Measurements from ENCODE around the gene NLK.

NLK gene

DNA sequence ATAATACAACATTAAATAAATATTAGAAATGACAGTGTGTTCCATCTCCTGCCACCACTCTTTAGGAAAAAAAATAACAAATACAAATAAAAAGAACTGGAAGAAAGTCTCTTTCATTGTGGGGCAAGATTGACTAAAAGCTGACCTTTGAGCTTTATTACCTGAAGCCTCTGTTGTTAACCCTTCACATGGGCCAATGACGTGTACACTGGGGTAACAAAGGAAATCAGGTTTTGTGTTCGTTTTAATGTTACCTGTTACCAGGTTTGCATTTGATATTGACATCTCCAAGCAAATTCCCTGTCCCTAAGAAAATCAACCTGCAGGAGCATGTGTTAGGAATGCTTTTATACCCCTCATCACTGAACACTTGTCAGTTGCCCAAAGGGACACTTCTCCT is 39.0 kb downstream of the NLK start:
- Histone ChIP-seq H3K36me3 (ENCODE audit: insufficient read depth, low read length) (peaks cover 5% of the 10 kb centered on the region; the same call in 1 of the 2 replicates), H3K79me2 (ENCODE audit: insufficient read depth, low read length) (peaks cover 95% of the 10 kb centered on the region)

DNA sequence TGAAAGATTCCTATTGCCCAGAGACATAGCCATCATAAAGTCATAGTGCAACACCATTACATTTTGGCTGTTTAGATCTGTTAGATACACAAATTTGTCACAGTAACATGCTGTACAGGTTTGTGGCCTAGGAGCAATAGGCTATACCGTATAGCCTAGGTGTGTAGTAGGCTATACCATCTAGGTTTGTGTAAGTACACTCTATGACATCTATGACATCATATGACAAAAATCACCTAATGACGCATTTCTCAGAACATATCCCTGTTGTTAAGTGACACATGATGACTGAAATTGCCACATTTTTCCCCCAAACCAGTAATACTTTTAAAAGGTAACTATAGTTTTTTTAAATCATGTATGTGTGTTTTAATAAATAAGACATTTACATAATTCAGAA is 43.3 kb downstream of the NLK start:
- Histone ChIP-seq H3F3A (ENCODE audit: low read depth) (no peaks in the 10 kb centered on the region), H3K9ac (ENCODE audit: low read depth, low read length, poor library complexity, severe bottlenecking) (no peak overlapping the region), H3K9me2 (replicated peaks; ENCODE audit: low read depth, low read length) (no peaks in the 10 kb centered on the region), H4K20me1 (ENCODE audit: insufficient read depth, low read length, poor library complexity, severe bottlenecking) (peaks cover 19% of the 10 kb centered on the region), H3K4me3 (ENCODE audit: low read length, poor library complexity, severe bottlenecking) (no peak overlapping the region), H3K9me3 (ENCODE audit: insufficient read depth, low read depth, low read length) (no peaks in the 10 kb centered on the region), H3K36me3 (ENCODE audit: insufficient read depth, low read length) (no peaks in the 10 kb centered on the region), H3K79me2 (ENCODE audit: insufficient read depth, low read length) (peaks cover 92% of the 10 kb centered on the region), H3K4me2 (ENCODE audit: low read depth, low read length, poor library complexity, severe bottlenecking) (no peak overlapping the region), H2AFZ (ENCODE audit: low read length) (no peak overlapping the region), H3K4me1 (ENCODE audit: insufficient read depth, low read length, poor library complexity, severe bottlenecking) (peaks cover 12% of the 10 kb centered on the region), H3K27me3 (ENCODE audit: insufficient read depth, low read length, poor library complexity, severe bottlenecking) (no peaks in the 10 kb centered on the region)
- TF ChIP-seq EZH2phosphoT487 (IDR thresholded peaks at IDR 0.05; ENCODE audit: borderline replicate concordance): no peak
- TF ChIP-seq, protein P1, sequence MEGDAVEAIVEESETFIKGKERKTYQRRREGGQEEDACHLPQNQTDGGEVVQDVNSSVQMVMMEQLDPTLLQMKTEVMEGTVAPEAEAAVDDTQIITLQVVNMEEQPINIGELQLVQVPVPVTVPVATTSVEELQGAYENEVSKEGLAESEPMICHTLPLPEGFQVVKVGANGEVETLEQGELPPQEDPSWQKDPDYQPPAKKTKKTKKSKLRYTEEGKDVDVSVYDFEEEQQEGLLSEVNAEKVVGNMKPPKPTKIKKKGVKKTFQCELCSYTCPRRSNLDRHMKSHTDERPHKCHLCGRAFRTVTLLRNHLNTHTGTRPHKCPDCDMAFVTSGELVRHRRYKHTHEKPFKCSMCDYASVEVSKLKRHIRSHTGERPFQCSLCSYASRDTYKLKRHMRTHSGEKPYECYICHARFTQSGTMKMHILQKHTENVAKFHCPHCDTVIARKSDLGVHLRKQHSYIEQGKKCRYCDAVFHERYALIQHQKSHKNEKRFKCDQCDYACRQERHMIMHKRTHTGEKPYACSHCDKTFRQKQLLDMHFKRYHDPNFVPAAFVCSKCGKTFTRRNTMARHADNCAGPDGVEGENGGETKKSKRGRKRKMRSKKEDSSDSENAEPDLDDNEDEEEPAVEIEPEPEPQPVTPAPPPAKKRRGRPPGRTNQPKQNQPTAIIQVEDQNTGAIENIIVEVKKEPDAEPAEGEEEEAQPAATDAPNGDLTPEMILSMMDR (conservative IDR thresholded peaks at IDR 0.05; ENCODE audit: low read length): no peak

More for the DNA sequence above, 39.0 kb downstream of the NLK start:
- H3K4me1 ChIP-seq (ENCODE audit: insufficient read depth, low read length, poor library complexity, severe bottlenecking): peaks cover 10% of the 10 kb centered on the region
- no peaks in the 10 kb centered on the region for H3K9me2 ChIP-seq (replicated peaks; ENCODE audit: low read depth, low read length)
- H3K4me2 ChIP-seq (ENCODE audit: low read depth, low read length, poor library complexity, severe bottlenecking): no peak overlapping the region
- TF ChIP-seq, protein P1 (conservative IDR thresholded peaks at IDR 0.05; ENCODE audit: low read length): no peak
- TF ChIP-seq EZH2phosphoT487 (IDR thresholded peaks at IDR 0.05; ENCODE audit: borderline replicate concordance): no peak
- no peaks in the 10 kb centered on the region for H3K9me3 ChIP-seq (ENCODE audit: insufficient read depth, low read depth, low read length)
- H4K20me1 ChIP-seq (ENCODE audit: insufficient read depth, low read length, poor library complexity, severe bottlenecking): peaks cover 14% of the 10 kb centered on the region
- H3K27me3 ChIP-seq (ENCODE audit: insufficient read depth, low read length, poor library complexity, severe bottlenecking): no peaks in the 10 kb centered on the region
- no peak overlapping the region for H3K9ac ChIP-seq (ENCODE audit: low read depth, low read length, poor library complexity, severe bottlenecking)
- H3K4me3 ChIP-seq (ENCODE audit: low read length, poor library complexity, severe bottlenecking): no peak overlapping the region
- H3F3A ChIP-seq (ENCODE audit: low read depth): no peaks in the 10 kb centered on the region
- H2AFZ ChIP-seq (ENCODE audit: low read length): no peak overlapping the region

DNA sequence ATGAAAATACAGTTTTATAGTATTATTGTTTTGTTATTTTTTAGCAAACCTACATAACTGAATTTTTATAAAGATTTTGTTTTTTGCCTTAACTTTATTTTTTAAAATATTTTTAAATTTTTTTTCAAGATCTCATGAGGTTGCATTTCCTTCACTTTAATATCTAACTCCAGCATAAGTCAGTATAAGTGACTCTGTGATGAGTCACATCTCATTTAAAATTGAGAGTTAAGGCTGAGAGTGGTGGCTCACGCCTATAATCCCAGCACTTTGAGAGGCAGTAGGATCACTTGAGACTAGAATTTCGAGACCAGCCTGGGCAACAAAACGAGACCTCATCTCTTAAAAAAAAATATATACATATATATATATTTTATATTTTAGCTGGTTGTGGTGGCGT is 44.0 kb downstream of the NLK start:
- H3K79me2 ChIP-seq (ENCODE audit: insufficient read depth, low read length): peaks cover 92% of the 10 kb centered on the region
- peaks cover 22% of the 10 kb centered on the region for H4K20me1 ChIP-seq (ENCODE audit: insufficient read depth, low read length, poor library complexity, severe bottlenecking)

More for the DNA sequence above, 44.0 kb downstream of the NLK start:
- H3K9me3 ChIP-seq (ENCODE audit: insufficient read depth, low read depth, low read length): no peaks in the 10 kb centered on the region
- no peak overlapping the region for H3K4me2 ChIP-seq (ENCODE audit: low read depth, low read length, poor library complexity, severe bottlenecking)
- TF ChIP-seq, protein P1 (conservative IDR thresholded peaks at IDR 0.05; ENCODE audit: low read length): no peak
- TF ChIP-seq EZH2phosphoT487 (IDR thresholded peaks at IDR 0.05; ENCODE audit: borderline replicate concordance): no peak
- peaks cover 12% of the 10 kb centered on the region for H3K4me1 ChIP-seq (ENCODE audit: insufficient read depth, low read length, poor library complexity, severe bottlenecking)
- H3K27me3 ChIP-seq (ENCODE audit: insufficient read depth, low read length, poor library complexity, severe bottlenecking): no peaks in the 10 kb centered on the region
- H2AFZ ChIP-seq (ENCODE audit: low read length): no peak overlapping the region
- H3K9ac ChIP-seq (ENCODE audit: low read depth, low read length, poor library complexity, severe bottlenecking): no peak overlapping the region
- no peaks in the 10 kb centered on the region for H3K36me3 ChIP-seq (ENCODE audit: insufficient read depth, low read length)
- H3K4me3 ChIP-seq (ENCODE audit: low read length, poor library complexity, severe bottlenecking): no peak overlapping the region
- H3K9me2 ChIP-seq (replicated peaks; ENCODE audit: low read depth, low read length): no peaks in the 10 kb centered on the region
- no peaks in the 10 kb centered on the region for H3F3A ChIP-seq (ENCODE audit: low read depth)

Measured in Loucy (cell line).